ENCODE measurements around the gene NRARP.

Gene NRARP

DNA sequence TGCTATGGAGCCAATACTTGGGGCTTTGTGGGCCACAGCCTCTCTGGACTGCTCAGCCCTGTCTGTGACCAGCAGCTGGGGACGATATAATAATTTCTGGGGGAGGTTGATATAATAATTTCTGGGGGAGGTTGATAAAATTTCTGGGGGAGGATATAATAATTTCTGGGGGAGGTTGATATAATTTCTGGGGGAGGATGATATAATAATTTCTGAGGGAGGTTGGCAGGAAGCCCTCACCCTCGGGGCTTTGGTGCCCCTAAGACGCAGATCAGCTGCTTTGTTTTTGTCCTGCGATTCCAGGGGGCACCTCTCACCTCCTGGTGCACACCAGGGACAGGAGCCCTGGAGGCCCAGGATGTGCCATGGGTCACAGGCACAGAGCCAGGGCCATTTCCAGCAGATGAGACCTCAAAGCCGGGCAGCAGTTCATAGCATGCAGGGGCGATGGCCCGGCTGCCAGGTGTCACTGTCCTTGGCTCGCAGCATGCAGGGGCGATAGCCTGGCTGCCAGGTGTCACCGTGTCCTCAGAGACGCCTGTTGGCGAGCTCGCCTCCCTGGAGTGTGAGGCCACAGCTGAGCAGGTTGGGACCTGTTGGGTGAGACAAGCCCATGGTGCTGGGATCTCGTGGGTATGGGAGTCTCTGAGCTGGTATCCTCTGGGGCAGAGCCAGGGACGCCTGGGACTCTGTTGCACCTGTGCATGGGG, 28.3 kb downstream of the NRARP start:
- peak in 1 of 2 experiments; percentile 39 for DNase-seq
- TF ChIP-seq GATA1 (IDR thresholded peaks at IDR 0.05; ENCODE audit: low read depth, low read length) (no peak), POLR2A (IDR thresholded peaks at IDR 0.05; ENCODE audit: low read length) (no peak)

DNA sequence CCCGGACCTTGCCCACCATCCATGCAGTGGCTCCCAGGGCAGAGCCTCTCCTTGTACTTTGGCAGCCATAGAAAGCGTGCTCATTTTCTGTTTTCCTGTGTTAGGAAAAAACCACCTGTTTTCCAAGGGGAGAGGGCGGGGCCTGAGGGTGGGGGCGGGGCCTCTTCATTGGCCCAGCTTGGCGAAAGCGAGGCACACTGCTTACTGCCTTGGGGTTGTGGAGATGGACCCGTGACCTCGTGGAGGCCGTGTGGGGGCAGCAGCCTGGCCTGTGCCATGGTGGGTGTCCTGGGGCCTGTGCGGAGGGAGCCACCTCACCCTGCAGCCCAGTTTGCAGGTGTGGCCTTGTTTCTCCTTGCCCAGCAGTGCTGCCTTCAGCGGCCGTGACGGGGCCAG, 29.0 kb downstream of the NRARP start:
- TF ChIP-seq POLR2A (IDR thresholded peaks at IDR 0.05; ENCODE audit: low read length), result no peak
- no peak for TF ChIP-seq GATA1 (IDR thresholded peaks at IDR 0.05; ENCODE audit: low read depth, low read length)
- no peak for DNase-seq

DNA sequence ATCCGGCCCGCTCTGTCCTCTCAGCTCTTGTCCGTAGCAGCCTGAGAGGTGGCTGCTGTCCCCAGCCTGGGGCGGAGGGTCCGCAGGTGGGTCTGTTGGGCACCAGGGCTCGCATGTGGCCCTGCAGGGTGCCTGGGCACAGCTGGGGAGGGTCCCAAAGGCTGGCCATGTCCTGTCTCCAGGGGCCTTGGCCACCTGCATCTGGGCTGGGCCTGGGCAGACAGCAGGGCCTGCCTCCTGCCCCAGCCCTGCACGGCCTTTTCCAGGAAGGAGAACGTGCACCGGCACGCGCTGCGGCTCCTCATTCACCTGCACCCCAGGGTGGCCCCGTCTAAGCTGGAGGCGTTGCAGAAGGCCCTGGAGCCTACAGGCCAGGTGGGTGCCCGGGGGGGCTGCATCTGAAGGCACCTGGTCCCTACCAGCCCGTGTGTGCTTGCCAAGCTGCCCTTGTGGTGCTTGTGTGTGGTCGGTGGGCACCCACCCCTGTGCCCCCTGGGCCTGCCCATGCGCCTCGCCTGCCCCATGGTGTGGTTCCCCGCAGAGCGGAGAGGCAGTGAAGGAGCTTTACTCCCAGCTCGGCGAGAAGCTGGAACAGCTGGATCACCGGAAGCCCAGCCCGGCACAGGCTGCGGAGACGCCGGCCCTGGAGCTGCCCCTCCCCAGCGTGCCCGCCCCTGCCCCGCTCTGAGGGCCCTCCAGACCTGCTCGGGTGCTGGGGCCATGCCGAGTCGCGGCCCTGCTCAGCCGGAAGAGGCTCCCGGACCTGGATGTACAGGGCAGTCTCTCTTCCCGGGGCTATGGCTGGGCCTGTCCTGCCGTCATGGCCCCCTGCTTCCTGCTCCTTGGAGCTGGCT, 29.6 kb downstream of the NRARP start:
- TF ChIP-seq POLR2A (IDR thresholded peaks at IDR 0.05; ENCODE audit: low read length) (no peak), GATA1 (IDR thresholded peaks at IDR 0.05; ENCODE audit: low read depth, low read length) (no peak)
- DNase-seq, result no peak

DNA sequence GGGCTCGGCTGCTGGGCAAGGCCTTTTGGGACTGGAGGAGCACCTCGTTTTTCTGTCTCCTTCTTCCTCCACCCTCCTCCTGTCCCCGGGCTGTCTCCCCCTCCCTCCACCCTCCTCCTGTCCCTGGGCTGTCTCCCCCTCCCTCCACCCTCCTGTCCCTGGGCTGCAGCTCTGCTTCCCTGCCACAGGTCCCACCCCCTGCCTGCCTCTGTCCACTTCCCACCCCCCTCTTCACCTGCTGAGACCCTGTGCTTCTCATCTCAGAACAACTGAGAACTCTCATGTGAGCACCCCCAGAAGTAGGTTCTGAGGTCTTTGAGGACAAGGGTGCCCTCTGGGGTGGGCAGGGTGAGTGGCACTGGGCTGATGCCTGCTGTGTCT, 30.4 kb downstream of the NRARP start:
- TF ChIP-seq POLR2A (IDR thresholded peaks at IDR 0.05; ENCODE audit: low read length) (no peak), GATA1 (IDR thresholded peaks at IDR 0.05; ENCODE audit: low read depth, low read length) (no peak)
- DNase-seq, result no peak

DNA sequence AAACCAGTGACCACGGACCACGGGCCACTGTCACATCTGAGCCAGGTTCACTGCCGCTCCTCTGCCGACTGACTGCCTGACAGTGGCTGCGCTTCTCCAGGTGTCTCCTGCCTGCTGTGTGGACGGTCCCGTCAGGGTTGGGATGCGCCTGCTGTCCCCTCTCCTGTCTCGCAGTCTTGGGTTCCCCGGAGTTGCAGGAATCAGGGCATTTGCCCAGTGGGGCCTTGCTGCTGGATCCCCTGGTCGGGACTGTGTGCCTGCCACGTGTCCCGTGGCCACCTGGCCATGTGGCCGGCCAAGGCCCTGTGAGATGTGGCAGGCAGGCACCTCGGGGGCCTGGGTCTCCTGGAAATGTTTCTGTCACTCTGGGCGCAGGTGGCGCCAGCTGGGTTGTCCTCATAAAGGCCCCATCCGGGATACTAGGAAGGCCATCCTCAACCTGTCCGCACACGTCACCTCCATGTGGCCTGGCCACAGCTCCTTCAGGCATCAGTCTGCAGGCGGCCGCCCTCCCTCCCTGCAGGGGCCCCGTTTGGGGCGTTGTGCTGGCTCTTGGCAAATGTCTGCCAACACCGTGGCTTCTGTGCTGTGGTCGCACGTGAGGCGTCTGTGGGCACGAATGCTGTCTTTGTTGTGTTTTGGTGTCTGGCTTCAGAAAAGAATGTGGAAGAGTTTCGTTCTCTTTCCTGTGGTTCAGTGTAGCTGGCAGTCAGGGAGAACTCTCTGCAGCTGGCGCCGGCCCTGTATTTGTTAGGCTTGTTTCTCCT, 31.0 kb downstream of the NRARP start:
- TF ChIP-seq POLR2A (IDR thresholded peaks at IDR 0.05; ENCODE audit: low read length) (no peak), GATA1 (IDR thresholded peaks at IDR 0.05; ENCODE audit: low read depth, low read length) (no peak)
- no peak for DNase-seq

DNA sequence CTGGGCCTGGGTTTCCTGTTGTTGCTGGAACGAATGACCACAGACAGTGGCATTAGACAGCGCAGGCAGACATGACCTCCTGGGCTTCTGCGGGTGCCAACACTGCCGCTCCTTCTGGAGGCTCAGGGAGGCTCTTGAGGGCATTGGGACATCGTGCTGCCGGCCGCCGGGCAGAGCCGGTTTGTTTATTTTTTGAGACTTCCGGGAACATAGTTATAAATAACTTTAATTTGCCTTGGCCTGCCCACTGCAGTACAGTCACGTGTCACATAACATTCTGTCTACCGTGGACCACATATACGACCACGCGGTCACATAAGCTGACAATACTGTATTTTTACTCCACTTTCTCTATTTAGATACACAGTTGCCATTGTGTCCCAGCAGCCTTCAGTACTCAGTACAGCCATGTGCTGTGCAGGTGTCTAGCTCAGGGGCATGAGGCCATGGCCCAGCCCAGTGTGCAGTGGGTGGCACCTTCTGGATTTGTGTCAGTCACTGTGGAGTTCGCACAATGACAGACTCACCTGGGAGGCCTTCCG, 32.8 kb downstream of the NRARP start:
- no peak for TF ChIP-seq GATA1 (IDR thresholded peaks at IDR 0.05; ENCODE audit: low read depth, low read length)
- TF ChIP-seq POLR2A (IDR thresholded peaks at IDR 0.05; ENCODE audit: low read length), result no peak
- DNase-seq, result no peak

DNA sequence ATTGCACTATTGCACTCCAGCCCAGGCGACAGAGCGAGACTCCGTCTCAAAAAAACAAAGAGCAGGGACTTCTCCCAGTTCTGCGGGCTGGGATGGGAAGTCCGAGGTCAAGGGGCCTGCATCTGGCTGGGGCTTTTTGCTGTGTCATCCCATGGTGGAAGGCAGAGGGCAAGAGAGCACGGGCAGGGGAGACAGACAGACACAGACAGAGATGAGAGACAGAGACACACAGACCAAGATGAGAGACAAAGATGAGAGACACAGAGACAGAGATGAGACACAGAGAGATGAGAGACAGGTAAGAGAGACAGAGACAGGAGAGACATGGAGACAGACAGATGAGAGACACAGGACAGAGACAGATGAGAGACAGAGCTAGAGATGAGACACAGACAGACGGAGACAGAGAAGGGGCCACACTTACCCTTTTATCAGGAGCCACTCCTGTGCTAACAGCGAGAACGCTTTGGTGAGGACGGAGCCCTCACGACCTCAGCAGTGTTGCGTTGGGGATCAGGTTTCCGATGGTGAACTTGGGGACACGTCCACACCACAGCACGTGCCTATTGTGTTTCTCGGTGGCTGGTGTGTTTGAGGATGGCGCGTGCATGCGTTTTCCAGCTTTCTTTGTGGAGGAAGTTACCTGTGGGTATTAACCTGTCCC, 33.4 kb downstream of the NRARP start:
- TF ChIP-seq POLR2A (IDR thresholded peaks at IDR 0.05; ENCODE audit: low read length) (no peak), GATA1 (IDR thresholded peaks at IDR 0.05; ENCODE audit: low read depth, low read length) (no peak)
- DNase-seq, result no peak

DNA sequence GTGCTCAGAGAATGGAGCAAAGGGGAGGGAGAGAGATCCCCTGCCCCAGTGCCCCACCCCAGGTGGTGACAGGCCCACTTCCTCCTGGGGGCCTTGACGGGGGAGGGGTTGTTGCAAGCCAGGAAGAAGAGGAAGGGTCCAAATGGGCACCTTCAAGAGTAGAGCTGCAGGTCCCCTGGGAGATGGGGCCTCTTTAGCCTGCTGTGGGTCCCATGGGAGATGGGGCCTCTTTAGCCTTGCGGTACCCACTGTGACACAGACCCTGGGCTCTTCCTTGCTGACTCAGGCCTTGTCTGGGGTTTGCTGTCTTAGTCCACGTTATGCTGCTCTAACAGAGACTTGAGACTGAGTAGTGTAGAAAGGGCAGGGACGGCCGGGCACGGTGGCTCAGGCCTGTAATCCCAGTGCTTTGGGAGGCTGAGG, 34.1 kb downstream of the NRARP start:
- no peak for DNase-seq
- TF ChIP-seq POLR2A (IDR thresholded peaks at IDR 0.05; ENCODE audit: low read length) (no peak), GATA1 (IDR thresholded peaks at IDR 0.05; ENCODE audit: low read depth, low read length) (no peak)

DNA sequence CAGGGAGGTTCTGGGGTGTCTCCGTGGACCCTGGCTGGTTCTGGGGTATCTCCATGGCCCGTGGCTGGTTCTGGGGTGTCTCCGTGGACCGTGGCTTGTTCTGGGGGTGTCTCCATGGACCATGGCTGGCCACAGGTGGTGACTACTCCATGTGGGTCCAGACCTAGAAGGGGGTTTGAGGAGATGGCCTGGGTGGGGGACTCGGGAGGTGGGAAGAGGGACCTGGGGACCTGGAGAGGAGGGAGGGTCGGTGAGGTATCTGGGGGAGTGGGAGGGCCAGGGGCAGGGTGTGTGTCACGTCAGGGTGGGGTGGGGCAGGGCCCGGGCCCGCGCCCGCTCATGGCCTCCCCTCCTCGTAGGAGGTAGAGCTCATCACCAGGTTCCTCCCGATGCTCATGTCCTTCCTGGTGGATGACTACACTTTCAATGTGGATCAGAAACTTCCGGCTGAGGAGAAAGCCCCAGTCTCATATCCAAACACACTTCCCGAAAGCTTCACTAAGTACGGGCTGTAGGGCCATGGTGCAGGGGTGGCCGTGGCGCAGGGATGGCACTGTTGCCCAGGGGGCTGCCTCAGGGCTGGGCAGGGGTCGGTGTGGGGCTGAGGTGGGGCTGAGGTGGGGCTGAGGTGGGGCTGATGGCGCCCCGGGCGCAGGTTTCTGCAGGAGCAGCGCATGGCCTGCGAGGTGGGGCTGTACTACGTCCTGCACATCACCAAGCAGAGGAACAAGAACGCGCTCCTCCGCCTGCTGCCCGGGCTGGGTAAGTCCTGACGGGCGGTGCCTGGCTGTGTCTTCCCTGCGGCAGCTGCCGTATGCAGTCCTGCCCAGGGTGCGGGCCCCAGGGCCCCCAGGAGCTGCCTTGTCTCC, 35.3 kb downstream of the NRARP start:
- no peak for TF ChIP-seq GATA1 (IDR thresholded peaks at IDR 0.05; ENCODE audit: low read depth, low read length)
- TF ChIP-seq POLR2A (IDR thresholded peaks at IDR 0.05; ENCODE audit: low read length), result no peak
- no peak for DNase-seq

DNA sequence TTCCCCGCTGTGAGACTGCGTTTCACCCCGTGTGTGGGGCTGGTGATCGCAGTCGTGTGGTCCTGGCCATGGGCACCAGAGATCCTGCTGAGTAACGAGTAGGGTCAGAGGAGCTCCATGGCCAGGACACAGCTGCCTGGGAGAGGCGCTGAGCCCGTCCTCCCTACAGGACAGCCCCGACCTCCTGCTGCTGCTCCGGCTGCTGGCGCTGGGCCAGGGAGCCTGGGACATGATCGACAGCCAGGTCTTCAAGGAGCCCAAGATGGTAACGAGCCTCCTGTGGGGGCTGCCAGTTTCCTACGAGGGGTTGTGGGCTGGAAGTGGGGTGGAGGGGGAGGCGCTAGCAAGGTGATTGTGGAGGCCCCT, 35.9 kb downstream of the NRARP start:
- TF ChIP-seq GATA1 (IDR thresholded peaks at IDR 0.05; ENCODE audit: low read depth, low read length), result no peak
- TF ChIP-seq POLR2A (IDR thresholded peaks at IDR 0.05; ENCODE audit: low read length), result no peak
- no peak for DNase-seq

DNA sequence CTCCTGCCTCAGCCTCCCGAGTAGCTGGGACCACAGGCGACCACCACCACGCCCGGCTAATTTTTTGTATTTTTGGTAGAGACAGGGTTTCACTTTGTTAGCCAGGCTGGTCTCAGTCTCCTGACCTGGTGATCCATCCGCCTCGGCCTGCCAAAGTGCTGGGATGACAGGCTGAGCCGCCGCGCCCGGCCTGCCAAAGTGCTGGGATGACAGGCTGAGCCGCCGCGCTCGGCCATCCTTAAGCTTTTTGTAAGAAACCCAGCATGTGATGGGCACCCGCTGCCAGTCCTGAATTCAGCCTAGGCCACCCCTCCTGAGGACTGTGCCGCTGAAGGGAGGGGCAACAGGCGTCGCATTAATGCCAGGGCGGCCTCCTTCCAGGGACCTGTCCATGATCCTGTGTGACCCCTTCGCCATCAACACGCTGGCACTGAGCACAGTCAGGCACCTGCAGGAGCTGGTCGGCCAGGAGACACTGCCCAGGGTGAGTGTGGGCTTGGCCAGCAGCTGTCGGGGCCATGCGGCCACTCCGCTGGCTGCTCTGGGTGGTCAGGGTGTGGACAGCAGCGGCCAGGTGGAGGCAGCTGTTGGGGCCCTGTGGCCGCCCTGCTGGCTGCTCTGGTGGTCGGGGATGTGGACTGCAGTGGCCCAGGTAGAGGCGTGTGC, 36.4 kb downstream of the NRARP start:
- no peak for TF ChIP-seq POLR2A (IDR thresholded peaks at IDR 0.05; ENCODE audit: low read length)
- no peak for TF ChIP-seq GATA1 (IDR thresholded peaks at IDR 0.05; ENCODE audit: low read depth, low read length)
- no peak for DNase-seq

DNA sequence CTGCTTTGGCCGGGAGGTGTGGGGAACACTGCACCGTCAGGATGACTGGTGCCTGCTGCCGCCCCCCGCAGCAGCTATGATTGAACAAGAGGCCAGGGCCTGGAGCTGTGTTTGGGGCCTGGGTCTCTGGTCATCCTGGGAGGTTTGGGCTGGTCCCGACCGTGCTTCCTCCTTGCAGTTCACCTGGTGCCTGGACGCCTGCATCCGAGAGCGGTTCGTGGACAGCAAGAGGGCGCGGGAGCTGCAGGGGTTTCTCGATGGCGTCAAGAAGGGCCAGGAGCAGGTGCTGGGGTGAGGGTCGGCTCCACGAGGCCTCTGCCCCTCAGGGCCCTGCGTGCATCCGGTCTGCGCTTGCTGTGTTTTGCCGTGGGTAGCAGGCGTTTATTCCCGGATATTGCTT, 38.0 kb downstream of the NRARP start:
- no peak for TF ChIP-seq GATA1 (IDR thresholded peaks at IDR 0.05; ENCODE audit: low read depth, low read length)
- DNase-seq, result no peak
